H1 (cell line): Measurements from ENCODE around the gene MALT1. TPM values are rescaled to one million over a fixed set of nuclear protein-coding genes. Genes with fewer than 3 reads are reported as not detected.

Experiments
- CTCF ChIA-PET: fragments of 300-600 bp; sonication (Branson Sonifier 250); formaldehyde crosslinking; loops from one replicate; lab custom pipeline; 2021; ENCODE audit not compliant: partially characterized antibody; lab: Charles Lee
- POLR2A ChIA-PET: fragments of 300-600 bp; sonication (Branson Sonifier 250); formaldehyde crosslinking; loops from one replicate; lab custom pipeline; 2021; ENCODE audit warnings: inconsistent platforms; ENCODE audit not compliant: partially characterized antibody; lab: Charles Lee
- DNase-seq, 2 experiments: peaks; one replicate each; pipeline versions ENCODE4 v3.0.0 to v3.0.0-alpha.2; 2010 to 2022; ENCODE audit warnings: low spot score in 2 of 2, low read depth in 1 of 2, mixed read lengths in 1 of 2
- FAIRE-seq: peaks from 2 replicates; lab custom pipeline; 2011; peaks lifted over from hg19 to GRCh38; lab: Jason Lieb, UNC
- H2AFZ ChIP-seq: 2 replicates; pipeline ENCODE4 v1.8.1; 2012; ENCODE audit warnings: low read length, inconsistent platforms
- H2AK5ac ChIP-seq: 2 replicates; pipeline ENCODE4 v1.6.1; 2013; ENCODE audit warnings: low read depth, low read length
- H2BK120ac ChIP-seq: replicated peaks from 2 replicates; pipeline ENCODE3; 2013; ENCODE audit warnings: low read depth, low read length, inconsistent platforms
- H2BK12ac ChIP-seq: 2 replicates; pipeline ENCODE4 v1.6.1; 2013; ENCODE audit warnings: low read depth, low read length
- H2BK15ac ChIP-seq: 2 replicates; pipeline ENCODE4 v1.6.1; 2013; ENCODE audit warnings: low read length
- H2BK20ac ChIP-seq: 2 replicates; pipeline ENCODE4 v1.6.1; 2013; ENCODE audit warnings: low read length
- H2BK5ac ChIP-seq: 2 replicates; pipeline ENCODE4 v1.6.1; 2013; ENCODE audit warnings: low read depth, low read length
- H3K14ac ChIP-seq: 2 replicates; pipeline ENCODE4 v1.6.1; 2013; ENCODE audit warnings: inconsistent platforms; ENCODE audit not compliant: insufficient read length
- H3K18ac ChIP-seq: 2 replicates; pipeline ENCODE4 v1.6.1; 2013; ENCODE audit warnings: low read length; ENCODE audit errors: extremely low read depth
- H3K23ac ChIP-seq: 2 replicates; pipeline ENCODE4 v1.6.1; 2013; ENCODE audit warnings: inconsistent platforms; ENCODE audit not compliant: insufficient read length
- H3K23me2 ChIP-seq: 2 replicates; pipeline ENCODE4 v1.6.1; 2013; ENCODE audit warnings: low read depth, low read length
- H3K27ac ChIP-seq: 2 replicates; pipeline ENCODE4 v1.6.1; 2011; ENCODE audit warnings: low read depth, low read length, inconsistent platforms
- H3K27me3 ChIP-seq, 4 experiments: replicated peaks in 1 of 4; 1 replicate in 1 of 4; 2 replicates in 3 of 4; pipeline versions ENCODE4 v1.6.1 to v1.8.1; 2011 to 2013; ENCODE audit warnings: low read length in 3 of 4, mild to moderate bottlenecking in 3 of 4, inconsistent platforms in 2 of 4, mixed read lengths in 2 of 4, moderate library complexity in 1 of 4; ENCODE audit not compliant: control insufficient read depth in 3 of 4, insufficient read depth in 3 of 4; ENCODE audit errors: extremely low read depth in 1 of 4
- H3K36me3 ChIP-seq, 4 experiments: 2 replicates each; pipeline versions ENCODE4 v1.6.1 to v1.8.1; 2011 to 2013; ENCODE audit warnings: mild to moderate bottlenecking in 4 of 4, low read length in 3 of 4, moderate library complexity in 2 of 4, control low read depth in 1 of 4, inconsistent platforms in 1 of 4; ENCODE audit not compliant: insufficient read depth in 4 of 4, control insufficient read depth in 2 of 4
- H3K4ac ChIP-seq: replicated peaks from 2 replicates; pipeline ENCODE3; 2013; ENCODE audit warnings: low read length, low read depth, mixed read lengths, inconsistent platforms; ENCODE audit not compliant: insufficient read length
- H3K4me1 ChIP-seq, 4 experiments: replicated peaks in 1 of 4; 1 replicate in 1 of 4; 2 replicates in 3 of 4; pipeline versions ENCODE4 v1.6.1 to v1.8.1; 2011 to 2013; ENCODE audit warnings: low read length in 3 of 4, inconsistent platforms in 2 of 4, mixed read lengths in 1 of 4; ENCODE audit not compliant: insufficient read depth in 4 of 4, control insufficient read depth in 3 of 4
- H3K4me2 ChIP-seq, 2 experiments: 2 replicates each; pipeline versions ENCODE4 v1.6.1 to v1.8.1; 2011 to 2013; ENCODE audit warnings: low read depth in 2 of 2, low read length in 2 of 2, control low read depth in 1 of 2, inconsistent platforms in 1 of 2, mild to moderate bottlenecking in 1 of 2; ENCODE audit not compliant: insufficient read depth in 1 of 2
- H3K4me3 ChIP-seq, 4 experiments: fragments of 200-600, 300-600 bp in 1 of 4; sonication (generic), shearing (Covaris generic), sonication (Bioruptor Twin) in 1 of 4; 2 replicates each; pipeline versions ENCODE4 v1.5.1 to v1.8.1; 2011 to 2016; ENCODE audit warnings: low read length in 4 of 4, low read depth in 3 of 4, control low read depth in 2 of 4, inconsistent platforms in 2 of 4, mild to moderate bottlenecking in 2 of 4, mixed read lengths in 1 of 4, moderate library complexity in 1 of 4; ENCODE audit not compliant: insufficient read depth in 2 of 4; ENCODE audit errors: extremely low read depth in 1 of 4
- H3K56ac ChIP-seq: replicated peaks from 2 replicates; pipeline ENCODE3; 2013; ENCODE audit warnings: low read depth, mild to moderate bottlenecking, mixed read lengths, low read length, inconsistent platforms; ENCODE audit not compliant: insufficient read length
- H3K79me1 ChIP-seq: 2 replicates; pipeline ENCODE4 v1.6.1; 2013; ENCODE audit warnings: low read depth, low read length, control low read depth
- H3K79me2 ChIP-seq, 2 experiments: 2 replicates each; pipeline versions ENCODE4 v1.6.1 to v1.8.1; 2012 to 2013; ENCODE audit warnings: low read length in 2 of 2, mild to moderate bottlenecking in 2 of 2, inconsistent platforms in 1 of 2; ENCODE audit not compliant: insufficient read depth in 2 of 2, control insufficient read depth in 1 of 2
- H3K9ac ChIP-seq, 4 experiments: replicated peaks in 1 of 4; 1 replicate in 1 of 4; 2 replicates in 3 of 4; pipeline versions ENCODE4 v1.6.1 to v1.8.1; 2011 to 2013; ENCODE audit warnings: low read depth in 3 of 4, low read length in 3 of 4, control low read depth in 2 of 4, mild to moderate bottlenecking in 2 of 4, moderate library complexity in 2 of 4, inconsistent platforms in 1 of 4; ENCODE audit errors: extremely low read depth in 1 of 4
- H3K9me3 ChIP-seq, 2 experiments: 2 replicates each; pipeline versions ENCODE4 v1.6.1 to v1.8.1; 2012 to 2013; ENCODE audit warnings: mild to moderate bottlenecking in 2 of 2, moderate library complexity in 2 of 2, control low read depth in 1 of 2, inconsistent platforms in 1 of 2, low read depth in 1 of 2, low read length in 1 of 2, mixed read lengths in 1 of 2; ENCODE audit not compliant: insufficient read depth in 2 of 2
- H4K20me1 ChIP-seq, 2 experiments: replicated peaks in 1 of 2; 2 replicates each; pipeline versions ENCODE3 to v1.8.1; 2011 to 2013; ENCODE audit warnings: inconsistent platforms in 2 of 2, low read length in 2 of 2, mild to moderate bottlenecking in 1 of 2; ENCODE audit not compliant: insufficient read depth in 2 of 2, control insufficient read depth in 1 of 2
- H4K5ac ChIP-seq: 2 replicates; pipeline ENCODE4 v1.6.1; 2013; ENCODE audit warnings: low read length, low read depth, mixed read lengths, inconsistent platforms; ENCODE audit not compliant: insufficient read length
- H4K8ac ChIP-seq: 2 replicates; pipeline ENCODE4 v1.8.0; 2013; ENCODE audit warnings: mild to moderate bottlenecking, moderate library complexity, low read length, inconsistent platforms; ENCODE audit not compliant: insufficient read depth; ENCODE audit errors: extremely low read depth
- H4K91ac ChIP-seq: replicated peaks from 2 replicates; pipeline ENCODE3; 2013; ENCODE audit warnings: low read length, mixed read lengths, inconsistent platforms; ENCODE audit not compliant: insufficient read length
- BACH1 ChIP-seq: IDR thresholded peaks from 2 replicates; pipeline ENCODE4 v1.6.1; 2012; ENCODE audit warnings: low read length, improper control_type of control experiment
- WGBS, 2 experiments: shearing (Covaris generic) in 1 of 2; methylation state at CpG; one replicate each; pipeline versions ENCODE4 v1.1.6 to v1.1.7; 2013 to 2015; ENCODE audit warnings: low lambda C conversion rate in 2 of 2, mixed read lengths in 2 of 2, inconsistent platforms in 1 of 2, low coverage in 1 of 2, missing lambda C conversion rate in 1 of 2; ENCODE audit not compliant: insufficient replicate concordance in 2 of 2, insufficient coverage in 1 of 2, insufficient read length in 1 of 2; ENCODE audit errors: extremely low coverage in 1 of 2, missing lambda C conversion rate in 1 of 2; 5-methylcytosine and 5-hydroxymethylcytosine counted together
- polyA plus RNA-seq, 7 experiments: library from polyadenylated mRNA; depleted of rRNA in 3 of 7; stranded (reverse) in 5 of 7; unstranded in 2 of 7; fragments of >200 nt in 5 of 7; fragments of 200-250 nt in 2 of 7; gene quantifications; 1 replicate in 5 of 7; 2 replicates in 1 of 7; 4 replicates in 1 of 7; pipeline versions ENCODE4 v1.2.1 to v1.2.3, GENCODE V29; 2011 to 2013; ENCODE audit warnings: missing spikeins in 2 of 7, mixed read lengths in 2 of 7
- total RNA-seq: library from RNA; stranded (reverse); fragmentation: NEBNext Ultra II Directional; extraction: Animal tissue kit (Norgen Biotek cat#: 25700); gene quantifications from 2 replicates; pipeline ENCODE4 v1.2.1, GENCODE V29; 2021

Gene MALT1
- total and polyA plus RNA-seq, 2 of the 8 experiments (the other 6 are each of a cell fraction or from before 2014, with no cell fraction given): 10.7 to 25.9 TPM

- H4K5ac ChIP-seq: no peak overlapping the region
- no peak overlapping the region for H3K18ac ChIP-seq
- CTCF ChIA-PET: interaction anchor here (1.0 to 3.9 kb wide), 4 partner anchors 9 to 418 kb away, joined by 3 to 32 read pairs (median 20); no protein-coding TSS in a partner anchor
- H2BK120ac ChIP-seq: no peak overlapping the region
- no peak for FAIRE-seq
- no peak overlapping the region for H2BK12ac ChIP-seq
- no peaks in the 10 kb centered on the region for H3K36me3 ChIP-seq
- no peak overlapping the region for H3K4me3 ChIP-seq
- no peak overlapping the region for H2BK20ac ChIP-seq
- no peaks in the 10 kb centered on the region for H3K79me2 ChIP-seq
- H3K27me3 ChIP-seq: no peaks in the 10 kb centered on the region
- H3K4me2 ChIP-seq: no peak overlapping the region
- H4K91ac ChIP-seq: no peak overlapping the region
- H2AK5ac ChIP-seq: no peak overlapping the region; the same call in 1 of the 2 replicates
- POLR2A ChIA-PET: no interaction called here
- no peaks in the 10 kb centered on the region for H3K79me1 ChIP-seq
- no peak overlapping the region for H2AFZ ChIP-seq
- H2BK5ac ChIP-seq: no peak overlapping the region
- no peak overlapping the region for H3K27ac ChIP-seq
- WGBS, 2 experiments: 88% methylated on average over 9 of the region's 10 CpGs; no CpG with 5 or more reads in 1 of the 2 experiments
- no peaks in the 10 kb centered on the region; the same call in 1 of the 2 replicates for H3K23me2 ChIP-seq
- H3K56ac ChIP-seq: no peak overlapping the region
- no peak for DNase-seq
- no peaks in the 10 kb centered on the region for H3K9me3 ChIP-seq
- H3K9ac ChIP-seq: no peak overlapping the region
- H3K4ac ChIP-seq: no peak overlapping the region
- no peak overlapping the region for H2BK15ac ChIP-seq
- peaks cover 0 to 5% (median 0%) of the 10 kb centered on the region in 4 experiments; a peak in 5 of 7 replicates for H3K4me1 ChIP-seq
- no peak overlapping the region for H4K8ac ChIP-seq
- H4K20me1 ChIP-seq: no peaks in the 10 kb centered on the region
- H3K23ac ChIP-seq: no peak overlapping the region
- no peak overlapping the region for H3K14ac ChIP-seq
- no peak for TF ChIP-seq BACH1
Measured at GRCh38 chr18:58756148-58756547, 84.9 kb downstream of the MALT1 start.
